ENCODE results near the gene FNDC8. TPM values are rescaled to one million over a fixed set of nuclear protein-coding genes. Genes with fewer than 3 reads are reported as not detected.
"Not testable (repeated sequence)": the region's sequence is repeated elsewhere in the genome, so short reads cannot be mapped to it uniquely, and the experiment has no call there.

Gene FNDC8
- total RNA-seq, 1 donor from 2014 or later, result not detected

DNA sequence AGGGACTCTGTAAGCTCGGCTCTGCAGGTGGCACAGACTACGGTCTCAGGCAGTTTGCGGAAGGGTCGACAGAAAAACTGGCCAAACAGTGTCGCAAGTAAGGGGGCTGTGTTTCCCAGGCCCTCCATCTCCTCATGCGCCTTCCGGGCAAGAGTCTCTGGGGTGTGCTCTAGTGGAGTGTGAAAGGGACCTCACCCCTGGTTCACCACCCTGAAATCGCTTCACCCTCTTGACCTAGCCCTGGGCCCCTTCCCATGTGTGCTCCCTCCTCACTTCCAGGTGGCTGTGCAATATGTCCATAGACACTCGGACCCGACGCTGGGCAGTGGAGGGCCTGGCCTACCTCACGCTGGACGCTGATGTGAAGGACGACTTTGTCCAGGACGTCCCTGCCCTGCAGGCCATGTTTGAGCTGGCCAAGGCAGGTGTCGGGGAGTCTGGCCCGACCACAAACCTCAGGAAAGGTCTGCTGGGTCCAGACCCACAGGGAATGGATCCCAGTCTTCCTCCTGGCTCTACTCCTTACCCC, 48.5 kb downstream of the FNDC8 start:
- H3K27me3 ChIP-seq, result no peaks in the 10 kb centered on the region
- H3K4me3 ChIP-seq, result no peak overlapping the region
- no peak for TF ChIP-seq POLR2A (IDR thresholded peaks at IDR 0.05)
- TF ChIP-seq, protein P1, sequence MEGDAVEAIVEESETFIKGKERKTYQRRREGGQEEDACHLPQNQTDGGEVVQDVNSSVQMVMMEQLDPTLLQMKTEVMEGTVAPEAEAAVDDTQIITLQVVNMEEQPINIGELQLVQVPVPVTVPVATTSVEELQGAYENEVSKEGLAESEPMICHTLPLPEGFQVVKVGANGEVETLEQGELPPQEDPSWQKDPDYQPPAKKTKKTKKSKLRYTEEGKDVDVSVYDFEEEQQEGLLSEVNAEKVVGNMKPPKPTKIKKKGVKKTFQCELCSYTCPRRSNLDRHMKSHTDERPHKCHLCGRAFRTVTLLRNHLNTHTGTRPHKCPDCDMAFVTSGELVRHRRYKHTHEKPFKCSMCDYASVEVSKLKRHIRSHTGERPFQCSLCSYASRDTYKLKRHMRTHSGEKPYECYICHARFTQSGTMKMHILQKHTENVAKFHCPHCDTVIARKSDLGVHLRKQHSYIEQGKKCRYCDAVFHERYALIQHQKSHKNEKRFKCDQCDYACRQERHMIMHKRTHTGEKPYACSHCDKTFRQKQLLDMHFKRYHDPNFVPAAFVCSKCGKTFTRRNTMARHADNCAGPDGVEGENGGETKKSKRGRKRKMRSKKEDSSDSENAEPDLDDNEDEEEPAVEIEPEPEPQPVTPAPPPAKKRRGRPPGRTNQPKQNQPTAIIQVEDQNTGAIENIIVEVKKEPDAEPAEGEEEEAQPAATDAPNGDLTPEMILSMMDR (IDR thresholded peaks at IDR 0.05), result no peak
- TF ChIP-seq POLR2AphosphoS5 (IDR thresholded peaks at IDR 0.05; ENCODE audit: insufficient read depth in 1 of 2, low read depth in 1 of 2), result no peak
- no peaks in the 10 kb centered on the region for H3K9me3 ChIP-seq
- no peaks in the 10 kb centered on the region for H3K36me3 ChIP-seq
- DNase-seq (ENCODE audit: extremely low spot score in 2 of 2), result no peak
- peaks cover 7% of the 10 kb centered on the region for H3K4me1 ChIP-seq
- intact Hi-C loops (cut with DNase I), result loop anchor here (10.0 kb wide), 1 partner anchor 365 kb away; the partner anchor contains the start of gene SLFN12L
- H3K27ac ChIP-seq, result no peak overlapping the region

DNA sequence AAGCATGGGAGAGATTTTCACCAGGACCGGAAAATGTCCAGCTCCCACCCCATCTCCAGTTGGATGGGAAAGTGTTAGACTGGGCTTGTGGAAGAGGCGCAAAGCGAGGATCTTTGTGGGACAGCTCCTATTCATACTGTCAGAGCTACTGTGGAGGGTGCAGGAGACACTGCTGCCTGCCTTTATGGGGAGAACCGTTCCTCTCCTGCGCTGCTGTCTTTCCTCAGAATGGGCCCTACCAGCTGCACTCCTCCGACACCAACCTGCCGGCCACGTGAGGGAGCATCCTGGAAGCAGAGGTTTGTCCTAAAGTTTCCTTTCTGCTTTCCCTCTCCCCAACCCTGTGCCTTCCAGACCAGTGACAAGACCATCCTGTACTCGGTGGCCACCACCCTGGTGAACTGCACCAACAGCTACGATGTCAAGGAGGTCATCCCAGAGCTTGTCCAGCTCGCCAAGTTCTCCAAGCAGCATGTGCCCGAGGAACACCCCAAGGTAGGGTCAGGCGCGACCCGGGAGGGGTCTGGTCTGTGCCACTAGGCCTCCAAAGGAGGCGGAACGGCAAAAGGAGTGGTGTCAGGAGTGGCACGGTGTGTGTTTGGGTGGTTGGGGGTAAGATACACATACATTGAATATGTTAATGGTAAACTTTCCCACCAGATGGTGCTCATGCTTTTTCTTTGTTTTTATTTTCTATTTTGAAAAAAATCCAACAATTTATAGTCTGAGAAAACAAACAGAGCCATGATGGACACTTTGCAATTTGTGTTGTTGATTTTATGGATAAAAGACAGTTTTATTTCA, 49.8 kb downstream of the FNDC8 start:
- no peaks in the 10 kb centered on the region for H3K36me3 ChIP-seq
- no peaks in the 10 kb centered on the region for H3K9me3 ChIP-seq
- H3K27me3 ChIP-seq, result no peaks in the 10 kb centered on the region
- TF ChIP-seq POLR2A (IDR thresholded peaks at IDR 0.05) (no peak), POLR2AphosphoS5 (IDR thresholded peaks at IDR 0.05; ENCODE audit: insufficient read depth in 1 of 2, low read depth in 1 of 2) (no peak)
- TF ChIP-seq, protein P1 (IDR thresholded peaks at IDR 0.05), result peak in 1 of 3 experiments; percentile 32
- H3K27ac ChIP-seq, result no peak overlapping the region
- intact Hi-C loops (cut with DNase I), result loop anchor here (10.0 kb wide), 1 partner anchor 364 kb away; the partner anchor contains the start of gene SLFN12L
- H3K4me3 ChIP-seq, result no peak overlapping the region
- peak in 1 of 2 donors; percentile 64 for DNase-seq (ENCODE audit: extremely low spot score in 2 of 2)
- peaks cover 7% of the 10 kb centered on the region for H3K4me1 ChIP-seq

DNA sequence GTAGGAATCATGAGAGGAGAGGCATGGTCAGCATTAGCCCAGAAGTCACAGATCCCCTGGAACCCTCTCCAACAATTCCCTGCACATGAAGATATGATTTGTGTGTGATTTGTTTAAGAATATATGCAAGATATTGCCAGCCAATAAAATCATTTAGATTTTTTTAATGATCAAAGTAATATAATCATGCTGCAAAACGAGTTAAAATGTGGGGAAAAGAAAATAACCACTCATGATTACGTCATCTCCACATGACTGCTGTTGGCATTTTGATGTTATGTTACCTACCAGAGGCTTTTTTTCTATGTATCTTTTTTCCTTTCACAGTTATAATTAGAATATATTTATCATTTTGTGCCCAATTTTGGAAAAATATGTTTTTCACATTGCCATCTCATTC, 50.4 kb downstream of the FNDC8 start:
- Histone ChIP-seq H3K9me3 (no peaks in the 10 kb centered on the region), H3K36me3 (no peaks in the 10 kb centered on the region), H3K4me3 (no peak overlapping the region), H3K27ac (no peak overlapping the region), H3K4me1 (peaks cover 7% of the 10 kb centered on the region), H3K27me3 (no peaks in the 10 kb centered on the region)
- no peak for TF ChIP-seq POLR2A (IDR thresholded peaks at IDR 0.05)
- TF ChIP-seq, protein P1 (IDR thresholded peaks at IDR 0.05), result no peak
- no peak for TF ChIP-seq POLR2AphosphoS5 (IDR thresholded peaks at IDR 0.05; ENCODE audit: insufficient read depth in 1 of 2, low read depth in 1 of 2)
- no peak for DNase-seq (ENCODE audit: extremely low spot score in 2 of 2)
- intact Hi-C loops (cut with DNase I), result loop anchor here (10.0 kb wide), 1 partner anchor 363 kb away; the partner anchor contains the start of gene SLFN12L

DNA sequence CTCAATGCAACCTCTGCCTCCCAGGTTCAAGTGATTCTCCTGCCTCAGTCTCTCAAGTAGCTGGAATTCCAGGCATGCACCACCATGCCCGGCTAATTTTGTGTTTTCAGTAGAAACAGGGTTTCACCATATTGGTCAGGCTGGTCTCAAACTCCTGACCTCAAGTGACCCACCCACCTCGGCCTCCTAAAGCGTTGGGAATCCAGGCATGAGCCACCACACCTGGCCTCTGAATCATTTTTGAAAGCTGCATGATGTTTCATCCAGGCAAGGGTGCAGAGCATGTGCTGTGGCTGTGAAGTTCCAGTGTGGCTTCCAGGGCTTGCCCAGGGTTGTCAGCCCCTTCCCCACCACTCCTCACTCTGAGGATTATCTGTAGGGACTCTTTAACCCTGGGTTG, 50.9 kb downstream of the FNDC8 start:
- H3K27ac ChIP-seq; H3K4me1 ChIP-seq; DNase-seq (ENCODE audit: extremely low spot score in 2 of 2); H3K27me3 ChIP-seq; H3K9me3 ChIP-seq; H3K4me3 ChIP-seq; H3K36me3 ChIP-seq: not testable (repeated sequence)
- intact Hi-C loops (cut with DNase I), result loop anchor here (10.0 kb wide), 1 partner anchor 362 kb away; the partner anchor contains the start of gene SLFN12L

DNA sequence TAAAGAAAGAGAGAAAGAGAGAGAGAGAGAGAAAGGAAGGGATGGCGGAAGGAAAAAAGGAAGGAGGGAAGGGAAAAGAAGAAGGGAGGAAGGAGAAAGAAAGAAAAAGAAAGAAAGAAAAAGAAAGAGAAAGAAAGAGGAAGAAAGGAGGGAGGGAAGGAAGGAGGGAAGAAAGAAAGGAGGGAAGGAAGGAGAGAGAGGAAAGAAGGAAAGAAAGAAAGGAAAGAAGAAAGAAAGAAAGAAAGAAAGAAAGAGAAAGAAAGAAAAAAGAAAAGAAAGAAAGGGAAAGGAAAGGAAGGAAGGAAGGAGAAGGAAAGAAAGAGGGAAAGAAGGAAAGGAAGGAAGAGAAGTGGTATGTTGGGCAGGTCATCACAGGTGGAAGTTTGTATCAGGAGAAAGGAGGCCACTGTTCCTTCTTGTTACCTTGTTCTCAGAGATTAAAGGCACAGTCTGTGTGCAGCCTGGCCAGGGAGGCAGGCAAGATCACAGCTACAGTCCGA, 53.5 kb downstream of the FNDC8 start:
- Histone ChIP-seq H3K4me1 (peaks cover 7% of the 10 kb centered on the region), H3K27me3 (no peaks in the 10 kb centered on the region), H3K4me3 (no peak overlapping the region), H3K36me3 (no peaks in the 10 kb centered on the region), H3K9me3 (no peaks in the 10 kb centered on the region), H3K27ac (no peak overlapping the region)
- no peak for DNase-seq (ENCODE audit: extremely low spot score in 2 of 2)
- TF ChIP-seq POLR2A (IDR thresholded peaks at IDR 0.05) (no peak), POLR2AphosphoS5 (IDR thresholded peaks at IDR 0.05; ENCODE audit: insufficient read depth in 1 of 2, low read depth in 1 of 2) (no peak)
- TF ChIP-seq, protein P1 (IDR thresholded peaks at IDR 0.05), result no peak
- intact Hi-C loops (cut with DNase I), result loop anchor here (10.0 kb wide), 1 partner anchor 360 kb away; the partner anchor contains the start of gene SLFN12L

Data from vagina (tissue), 2 donors.